ENCODE measurements around the gene C9orf40.

C9orf40 gene

GRCh38 chr9:74940600-74940999 lies 12.1 kb downstream of the C9orf40 start:
- no peak for DNase-seq (ENCODE audit: low read depth in 2 of 2)

- no peak for DNase-seq (ENCODE audit: low read depth in 2 of 2)
Observed at GRCh38 chr9:74935008-74935407, 17.7 kb downstream of the C9orf40 start.

DNA sequence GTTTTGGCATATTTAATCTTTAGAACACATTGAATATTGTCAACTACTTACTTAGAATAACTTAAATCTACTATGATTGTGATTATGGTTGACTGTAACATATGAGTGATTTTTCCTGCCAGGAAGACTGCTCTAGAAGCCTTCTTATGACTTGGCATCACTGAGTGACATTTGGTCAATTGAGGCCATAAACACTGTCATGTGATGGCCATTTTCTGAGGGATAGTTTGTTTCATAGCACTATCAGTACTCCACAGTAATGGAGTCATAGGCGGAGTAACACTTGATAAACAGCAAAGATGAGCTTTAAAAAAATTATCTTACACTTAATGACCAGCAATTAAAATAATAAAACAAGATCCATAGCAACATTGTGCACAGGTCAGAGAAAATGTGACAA lies 31.0 kb downstream of the C9orf40 start:
- no peak for DNase-seq (ENCODE audit: low read depth in 2 of 2)

GRCh38 chr9:74920944-74921626 lies 31.6 kb downstream of the C9orf40 start:
- DNase-seq (ENCODE audit: low read depth in 2 of 2) = no peak

- DNase-seq (ENCODE audit: low read depth in 2 of 2) = no peak
Observed at GRCh38 chr9:74910036-74910435, 42.7 kb downstream of the C9orf40 start.

DNA sequence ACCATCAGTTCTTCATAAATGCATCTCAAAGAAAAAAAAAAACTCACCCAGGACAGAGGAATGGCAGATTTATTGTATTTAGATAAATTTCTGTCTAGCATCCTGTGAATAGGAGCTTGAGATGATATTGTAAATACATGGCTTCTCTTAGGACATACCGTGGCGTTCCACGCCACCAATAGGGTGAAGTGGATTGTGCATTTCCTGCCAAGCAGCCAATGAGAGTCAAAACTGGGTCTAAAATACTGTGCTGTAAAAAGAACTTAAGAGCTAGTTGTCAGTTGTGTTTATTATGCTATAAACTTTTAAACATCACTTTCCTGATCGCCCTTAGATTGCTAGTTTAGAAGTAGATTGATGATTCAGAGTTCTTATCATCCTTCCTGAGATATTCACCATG lies 44.0 kb downstream of the C9orf40 start:
- no peak for DNase-seq (ENCODE audit: low read depth in 2 of 2)

DNA sequence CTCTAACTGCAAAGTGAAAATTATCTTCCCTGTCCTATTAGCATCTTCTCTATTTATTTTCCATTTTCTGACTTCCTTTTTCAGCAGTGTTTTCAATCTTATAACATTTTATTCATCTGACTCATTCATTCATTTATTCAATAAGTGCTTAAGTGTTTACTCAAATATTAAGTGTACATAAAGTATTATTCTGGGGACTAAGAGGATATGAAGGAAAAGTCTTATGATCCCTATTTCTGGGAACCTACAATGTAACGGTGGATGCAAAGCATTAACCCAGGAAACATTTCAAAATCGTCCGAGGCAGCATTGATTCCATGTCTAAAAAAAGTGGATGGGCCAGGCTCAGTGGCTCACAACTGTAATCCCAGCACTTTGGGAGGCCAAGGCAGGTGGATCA lies 45.6 kb downstream of the C9orf40 start:
- DNase-seq (ENCODE audit: low read depth in 2 of 2) = no peak

GRCh38 chr9:74901001-74901400 lies 51.7 kb downstream of the C9orf40 start:
- DNase-seq (ENCODE audit: low read depth in 2 of 2) = no peak

Data from stimulated activated CD8-positive, alpha-beta memory T cell treated with anti-CD3 and anti-CD28 coated beads, Interleukin-2, amount 100 ng/mL, for 1 hour (primary cell).